HG02943 (cell line): ENCODE measurements around the gene DST.

Experiments
- ATAC-seq: cut with Tn5 transposase; IDR thresholded peaks from one replicate; pipeline ENCODE4 v1.9.1; 2021; ENCODE audit warnings: mild to moderate bottlenecking, low read depth, moderate library complexity; ENCODE audit not compliant: unreplicated experiment

The DST gene

GRCh38 chr6:56625356-56625755 lies 17.3 kb downstream of the DST start:
- ATAC-seq = no peak

DNA sequence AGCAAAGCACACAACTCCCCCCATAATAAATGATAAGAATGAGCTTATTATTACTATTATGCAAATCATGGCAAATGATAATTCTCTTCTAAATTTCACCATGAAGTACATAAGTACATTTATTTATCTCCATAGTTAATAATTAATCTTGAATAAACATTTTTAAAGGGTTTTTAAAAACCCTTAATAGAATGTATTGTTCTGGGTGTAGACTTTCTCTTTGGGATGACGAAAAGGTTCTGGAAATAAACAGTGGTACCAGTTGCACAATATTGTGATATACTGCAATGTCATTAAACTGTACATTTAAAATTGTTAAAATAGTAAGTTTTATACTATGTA lies 18.0 kb downstream of the DST start:
- ATAC-seq = no peak

DNA sequence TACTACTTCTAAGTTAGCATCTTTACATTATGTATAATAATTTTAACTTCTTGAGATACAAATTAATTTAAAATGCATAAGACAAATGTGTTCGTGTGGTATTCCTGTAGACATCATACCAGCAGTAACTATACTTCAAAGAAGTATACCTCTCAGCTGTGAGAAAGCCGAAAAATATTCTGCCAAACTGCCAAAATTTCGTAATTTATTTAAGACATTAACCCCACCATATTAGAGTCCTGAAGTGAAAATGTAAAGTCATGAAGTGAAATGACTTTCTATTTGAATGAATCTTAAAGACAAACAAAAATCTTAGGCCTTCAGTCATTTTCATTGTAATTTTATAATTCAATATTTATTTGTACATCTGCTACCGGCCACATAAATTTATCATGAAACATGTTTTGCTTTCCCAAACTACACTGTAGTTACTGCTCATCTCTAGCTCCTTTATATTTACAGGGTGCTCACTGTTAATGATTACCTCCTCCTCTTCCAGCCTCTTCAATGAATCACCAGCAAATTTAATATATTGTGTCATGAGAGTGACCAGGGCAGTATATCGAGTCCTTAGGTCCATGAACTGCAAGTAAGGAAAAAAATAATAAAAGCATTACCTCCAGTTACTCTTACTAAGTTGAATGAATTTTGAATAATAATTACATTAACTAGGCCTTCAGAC lies 18.5 kb downstream of the DST start:
- ATAC-seq = no peak

DNA sequence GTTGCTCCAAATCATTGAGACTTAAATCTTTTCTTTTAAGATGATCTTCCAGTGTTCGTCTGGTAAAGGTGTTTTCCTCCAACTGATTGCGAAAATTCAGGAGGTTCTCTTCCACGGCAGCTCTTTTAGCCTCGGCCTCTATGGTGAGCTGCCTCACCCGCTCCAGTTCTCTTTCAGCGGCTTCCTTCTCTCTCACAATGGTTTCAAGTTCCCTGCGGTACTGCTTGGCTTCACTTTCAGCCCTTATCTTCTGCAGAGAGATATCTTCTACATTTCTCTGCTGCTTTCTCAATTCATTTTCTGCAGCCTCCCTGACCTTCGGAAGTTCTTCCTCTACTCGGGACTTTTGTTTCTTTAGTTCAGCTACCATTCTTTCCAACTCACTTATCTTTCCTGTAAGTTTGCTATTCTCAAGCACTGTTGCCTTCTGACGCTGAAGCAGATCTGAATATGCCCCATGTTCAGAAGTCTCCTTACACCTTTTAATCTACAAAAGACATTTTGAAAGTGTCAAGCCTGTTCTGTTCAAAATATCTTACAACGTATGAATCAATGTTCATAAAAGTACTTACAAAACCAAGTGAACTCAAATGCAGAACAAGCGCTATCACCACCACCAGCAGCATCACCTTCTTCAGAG lies 22.3 kb downstream of the DST start:
- ATAC-seq = no peak

DNA sequence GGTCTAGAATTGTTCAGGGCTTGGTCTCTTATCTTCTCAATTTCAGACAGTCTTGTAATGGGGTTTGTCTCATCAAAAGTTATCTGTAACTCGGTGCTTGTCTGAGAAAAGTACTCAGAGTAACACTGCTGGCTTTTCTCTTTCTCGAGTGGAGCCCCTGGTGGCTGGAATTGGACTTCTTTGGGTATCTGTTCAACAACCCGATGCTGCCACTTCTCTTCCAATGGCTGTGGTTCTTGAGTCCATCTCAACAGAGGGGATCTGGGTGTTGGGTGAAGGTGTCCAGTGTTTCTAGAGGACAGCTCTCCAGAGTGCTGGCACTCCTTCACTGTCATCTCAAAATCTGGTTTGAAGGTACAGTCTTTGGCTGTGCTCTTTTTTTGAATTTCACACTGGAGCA lies 24.6 kb downstream of the DST start:
- no peak for ATAC-seq

- no peak for ATAC-seq
Observed at GRCh38 chr6:56616967-56617366, 25.7 kb downstream of the DST start.

DNA sequence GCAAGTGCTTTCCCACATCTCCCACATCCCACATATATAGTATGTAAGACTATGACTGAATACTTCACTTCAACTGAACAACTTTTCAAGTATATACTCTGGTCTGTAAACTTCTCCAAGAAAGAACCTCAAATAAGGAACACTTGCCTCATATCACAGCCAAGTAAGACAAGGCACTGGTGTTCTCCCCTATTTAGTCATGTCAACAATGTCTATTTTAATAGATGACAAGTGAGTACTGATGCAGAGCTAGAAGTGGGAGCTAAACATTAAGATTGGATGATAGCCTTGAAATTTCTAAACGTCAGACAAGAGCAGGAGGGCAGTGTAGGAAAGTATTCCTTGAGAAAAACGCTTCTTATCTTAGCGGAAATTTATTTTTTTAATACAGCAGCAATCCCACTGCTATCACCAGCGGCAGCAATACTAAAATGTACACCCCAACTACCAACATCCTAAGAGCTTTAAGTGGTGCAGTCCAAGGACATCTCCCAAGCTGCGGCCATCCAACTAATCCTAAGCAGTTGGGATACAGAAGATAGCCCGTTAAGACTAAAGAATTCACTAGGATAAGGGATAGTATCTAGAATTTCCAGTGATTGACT lies 29.3 kb downstream of the DST start:
- ATAC-seq = no peak

DNA sequence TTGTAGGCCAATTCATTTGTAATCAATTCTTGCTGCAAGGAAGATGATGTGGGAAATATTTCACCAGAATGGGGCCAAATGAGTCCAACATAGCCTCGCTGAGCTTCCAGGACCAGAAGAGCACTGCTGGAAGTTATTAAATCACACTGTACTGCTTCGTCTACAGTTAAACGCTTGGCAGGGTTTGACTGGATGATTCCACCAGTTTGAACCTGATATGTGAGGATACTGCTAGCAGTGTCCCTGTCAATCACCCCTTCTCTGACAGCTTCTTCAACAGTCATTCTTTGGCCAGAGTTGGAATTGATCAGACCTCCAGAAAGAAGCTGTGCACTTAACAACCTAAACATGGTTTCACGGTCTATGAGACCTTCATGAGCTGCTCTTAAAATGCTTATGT lies 34.4 kb downstream of the DST start:
- no peak for ATAC-seq

GRCh38 chr6:56607111-56607752 lies 35.5 kb downstream of the DST start:
- no peak for ATAC-seq

DNA sequence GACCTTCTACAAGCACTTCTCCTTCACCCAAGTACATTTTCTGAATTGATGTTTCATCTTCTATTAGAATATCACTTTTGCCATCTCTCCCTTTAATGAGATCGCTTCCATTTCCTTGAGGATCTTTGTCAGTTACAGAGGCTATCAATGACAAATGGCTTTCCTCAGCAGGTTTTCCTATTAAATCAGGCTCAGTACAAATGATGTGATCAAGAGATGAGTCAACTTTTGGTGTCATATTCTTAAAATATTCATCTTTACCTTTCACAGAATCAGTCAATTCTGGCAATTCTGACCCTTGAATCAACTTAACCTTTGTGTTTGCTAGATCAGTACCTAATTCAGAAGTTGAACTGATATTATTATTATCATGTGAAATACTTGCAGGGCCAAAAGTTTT lies 37.3 kb downstream of the DST start:
- ATAC-seq = no peak

GRCh38 chr6:56604186-56604585 lies 38.5 kb downstream of the DST start:
- ATAC-seq = no peak

- ATAC-seq = no peak
Observed at GRCh38 chr6:56601390-56601789, 41.3 kb downstream of the DST start.

GRCh38 chr6:56595490-56596122 lies 47.1 kb downstream of the DST start:
- no peak for ATAC-seq

DNA sequence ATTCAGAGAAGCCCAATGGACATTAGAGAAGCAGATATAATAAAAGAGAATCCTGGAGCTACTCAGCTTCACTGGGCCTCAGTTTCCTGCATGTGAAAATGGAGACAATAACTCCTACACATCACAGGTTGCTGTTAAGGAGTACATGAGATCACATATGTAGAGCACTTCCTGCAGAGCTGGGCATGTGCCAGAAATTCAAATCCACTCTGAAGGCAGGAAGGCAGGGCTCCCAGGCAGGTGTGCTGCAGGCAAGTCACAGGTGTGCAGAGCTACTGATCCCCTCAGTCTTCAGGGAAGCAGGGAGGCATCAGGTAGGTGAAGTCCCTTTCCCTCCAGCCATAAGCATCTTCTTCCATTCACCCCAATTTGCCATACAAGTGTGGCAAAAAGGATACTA lies 48.0 kb downstream of the DST start:
- no peak for ATAC-seq

DNA sequence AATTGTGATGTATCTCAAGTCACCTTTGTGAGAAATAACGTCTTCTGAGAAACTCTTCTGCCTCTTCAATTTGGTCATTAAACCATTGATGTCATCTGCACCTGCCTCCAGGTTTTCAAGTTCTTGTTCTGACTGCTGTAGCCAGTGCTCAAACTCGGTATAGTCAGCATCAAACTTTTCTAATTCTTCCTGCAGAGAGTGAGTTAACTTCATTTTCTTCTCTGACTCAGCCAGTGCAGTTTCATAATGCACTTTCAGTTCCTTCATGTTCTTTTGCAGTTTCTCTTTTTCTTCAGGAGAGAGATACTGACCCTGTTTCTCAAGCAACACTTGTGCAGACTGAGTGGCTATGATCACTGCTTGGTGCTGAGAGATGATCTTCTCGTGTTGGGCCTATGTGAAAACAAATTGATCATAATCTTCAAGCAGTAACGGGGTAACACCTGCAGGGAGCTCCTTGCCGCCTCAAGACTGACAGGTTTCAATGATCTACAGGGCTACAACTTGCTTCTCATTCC lies 48.8 kb downstream of the DST start:
- ATAC-seq = peak; percentile 92

DNA sequence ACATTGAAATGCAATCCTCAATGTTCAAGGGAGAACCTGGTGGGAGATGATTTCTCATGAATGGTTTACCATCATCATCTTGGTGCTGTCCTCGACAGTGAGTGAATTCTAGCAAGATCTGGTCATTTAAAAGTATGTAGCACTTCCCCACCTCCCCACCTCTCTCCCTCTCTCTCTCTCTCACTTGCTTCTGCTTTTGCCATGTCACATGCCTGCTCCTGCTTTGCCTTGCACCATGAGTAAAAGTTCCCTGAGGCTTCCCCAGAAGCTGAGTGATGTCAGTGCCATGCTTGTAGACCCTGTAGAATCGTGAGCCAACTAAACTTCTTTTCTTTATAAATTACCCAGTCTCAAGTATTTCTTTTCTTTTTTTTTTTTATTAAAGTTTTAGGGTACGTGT lies 60.5 kb downstream of the DST start:
- ATAC-seq = no peak

GRCh38 chr6:56581296-56581925 lies 61.3 kb downstream of the DST start:
- no peak for ATAC-seq

GRCh38 chr6:56580271-56580670 lies 62.4 kb downstream of the DST start:
- ATAC-seq = no peak

- ATAC-seq = no peak
Observed at GRCh38 chr6:56579155-56579851, 63.4 kb downstream of the DST start.

GRCh38 chr6:56575736-56576135 lies 67.0 kb downstream of the DST start:
- no peak for ATAC-seq
